ENCODE measurements around the gene CIB4. TPM values are rescaled to one million over a fixed set of nuclear protein-coding genes. Genes with fewer than 3 reads are reported as not detected.

Gene CIB4
- total and polyA plus RNA-seq, 2 donors (not counting 1 experiment from before 2014, with no cell fraction given) = not detected

DNA sequence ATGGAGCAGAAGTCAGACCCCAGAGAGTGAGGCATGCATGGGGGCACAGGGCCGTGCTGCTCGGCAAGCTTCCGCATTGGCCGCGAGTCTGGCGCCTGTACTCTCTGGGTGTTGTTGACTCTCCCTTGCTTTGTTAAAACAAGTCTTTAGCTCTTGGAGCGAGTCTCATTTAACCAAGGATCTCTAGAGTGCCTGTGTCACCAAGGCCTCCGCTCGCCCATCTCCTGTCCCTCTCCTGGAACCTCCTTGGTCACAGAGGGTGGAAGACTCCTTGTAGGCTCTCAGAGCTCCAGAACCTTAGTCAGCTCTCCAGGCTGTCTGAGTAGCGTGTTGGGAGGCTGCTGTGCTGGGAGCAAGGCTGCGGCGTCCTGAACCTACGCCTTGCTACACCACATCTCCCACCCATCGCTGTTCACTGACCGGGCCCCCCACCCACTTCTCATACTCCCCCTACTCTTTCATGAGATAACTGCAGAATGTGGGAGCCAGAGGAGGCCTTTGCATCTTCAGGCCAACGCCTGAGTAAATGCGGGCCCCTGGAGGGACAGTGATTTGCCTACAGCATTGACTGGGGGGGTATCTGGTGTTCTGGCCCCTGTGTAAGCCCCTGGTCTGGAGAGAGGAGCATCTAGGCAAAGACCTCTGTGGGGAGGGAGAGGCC lies 66.1 kb downstream of the CIB4 start:
- no peaks in the 10 kb centered on the region for H3K4me1 ChIP-seq (ENCODE audit: control insufficient read depth in 2 of 2, insufficient read depth in 2 of 2, low read length in 2 of 2)
- no peak for TF ChIP-seq EZH2 (IDR thresholded peaks at IDR 0.05; ENCODE audit: borderline replicate concordance, insufficient read depth, low read depth, low read length, poor library complexity, severe bottlenecking)
- TF ChIP-seq, protein P1, sequence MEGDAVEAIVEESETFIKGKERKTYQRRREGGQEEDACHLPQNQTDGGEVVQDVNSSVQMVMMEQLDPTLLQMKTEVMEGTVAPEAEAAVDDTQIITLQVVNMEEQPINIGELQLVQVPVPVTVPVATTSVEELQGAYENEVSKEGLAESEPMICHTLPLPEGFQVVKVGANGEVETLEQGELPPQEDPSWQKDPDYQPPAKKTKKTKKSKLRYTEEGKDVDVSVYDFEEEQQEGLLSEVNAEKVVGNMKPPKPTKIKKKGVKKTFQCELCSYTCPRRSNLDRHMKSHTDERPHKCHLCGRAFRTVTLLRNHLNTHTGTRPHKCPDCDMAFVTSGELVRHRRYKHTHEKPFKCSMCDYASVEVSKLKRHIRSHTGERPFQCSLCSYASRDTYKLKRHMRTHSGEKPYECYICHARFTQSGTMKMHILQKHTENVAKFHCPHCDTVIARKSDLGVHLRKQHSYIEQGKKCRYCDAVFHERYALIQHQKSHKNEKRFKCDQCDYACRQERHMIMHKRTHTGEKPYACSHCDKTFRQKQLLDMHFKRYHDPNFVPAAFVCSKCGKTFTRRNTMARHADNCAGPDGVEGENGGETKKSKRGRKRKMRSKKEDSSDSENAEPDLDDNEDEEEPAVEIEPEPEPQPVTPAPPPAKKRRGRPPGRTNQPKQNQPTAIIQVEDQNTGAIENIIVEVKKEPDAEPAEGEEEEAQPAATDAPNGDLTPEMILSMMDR (IDR thresholded peaks at IDR 0.05) = no peak
- ChIA-PET CTCF (no interaction called here), POLR2A (no interaction called here)
- DNase-seq (no peak), ATAC-seq (ENCODE audit: low read depth) (no peak)
- no peak overlapping the region for H3K27ac ChIP-seq (ENCODE audit: low read length in 2 of 2)
- no peaks in the 10 kb centered on the region for H4K20me1 ChIP-seq (ENCODE audit: control insufficient read depth, insufficient read depth, low read length, poor library complexity, severe bottlenecking)
- no peaks in the 10 kb centered on the region for H3K36me3 ChIP-seq (replicated peaks in 1 of 2; ENCODE audit: control extremely low read depth in 1 of 2, control insufficient read depth in 1 of 2, extremely low read depth in 1 of 2, insufficient read depth in 2 of 2, low read length in 1 of 2)
- peaks cover 0 to 8% (median 0%) of the 10 kb centered on the region in 4 experiments for H3K27me3 ChIP-seq (replicated peaks in 1 of 4; ENCODE audit: control extremely low read depth in 1 of 4, control insufficient read depth in 3 of 4, insufficient read depth in 4 of 4, low read length in 3 of 4)
- peaks cover 49% of the 10 kb centered on the region for H3K27me3 Mint-ChIP-seq
- no peak overlapping the region for H3K27ac Mint-ChIP-seq
- no peak overlapping the region for H2AFZ ChIP-seq (ENCODE audit: insufficient read depth, low read depth, low read length, poor library complexity, severe bottlenecking)
- H3K4me3 ChIP-seq (ENCODE audit: control extremely low read depth in 1 of 5, extremely low read depth in 1 of 5, insufficient read depth in 1 of 5, low read depth in 2 of 5, low read length in 4 of 5) = no peak overlapping the region
- no peaks in the 10 kb centered on the region for H3K79me2 ChIP-seq (ENCODE audit: control insufficient read depth, insufficient read depth, low read length)
- no peak overlapping the region for H3K9ac ChIP-seq (ENCODE audit: low read length)
- no peaks in the 10 kb centered on the region for H3K9me3 Mint-ChIP-seq (ENCODE audit: insufficient read depth)
- 79% methylated on average over 10 of the region's 17 CpGs for WGBS (ENCODE audit: insufficient coverage)
- H3K4me1 Mint-ChIP-seq = peaks cover 2% of the 10 kb centered on the region
- no peak overlapping the region for H3K4me3 Mint-ChIP-seq
- peaks cover 0 to 4% (median 0%) of the 10 kb centered on the region in 3 donors for H3K9me3 ChIP-seq (ENCODE audit: control extremely low read depth in 1 of 3, control insufficient read depth in 2 of 3, insufficient read depth in 1 of 3, low read length in 2 of 3)
- intact Hi-C loops (cut with micrococcal nuclease) = loop anchor here (5.0 kb wide), 1 partner anchor 488 kb away; no protein-coding TSS in a partner anchor
- no peak overlapping the region for H3K4me2 ChIP-seq (replicated peaks; ENCODE audit: low read depth, low read length, poor library complexity, severe bottlenecking)

Data from B cell (primary cell).